ENCODE data around the gene MERTK. TPM values are rescaled to one million over a fixed set of nuclear protein-coding genes. Genes with fewer than 3 reads are reported as not detected.

Gene MERTK
- total and polyA plus RNA-seq, 2 donors (not counting 1 experiment from before 2014, with no cell fraction given) = 0.34 to 6.6 TPM

DNA sequence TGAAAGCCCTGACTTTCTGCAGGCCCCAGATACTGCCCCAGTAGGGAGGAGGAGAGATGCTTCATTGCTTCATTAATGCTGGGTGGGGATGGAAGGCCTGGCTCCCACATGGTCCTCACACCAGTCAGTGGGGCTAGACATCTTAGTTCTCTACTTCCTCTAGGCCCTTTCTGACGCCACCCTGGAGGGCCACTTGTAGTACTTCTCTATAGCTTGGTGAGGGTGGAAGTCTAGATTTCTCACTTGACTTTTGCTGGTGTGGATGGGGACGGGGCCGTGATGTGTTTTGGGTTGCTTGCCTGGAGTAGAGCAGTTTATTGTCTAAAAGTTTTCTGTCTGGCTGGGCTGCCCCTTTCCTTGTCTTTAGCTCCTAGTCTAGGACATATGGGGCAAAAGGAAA lies 18.7 kb downstream of the MERTK start:
- no peak overlapping the region for H3K27ac ChIP-seq (ENCODE audit: insufficient read depth, low read length)
- TF ChIP-seq, protein P1, sequence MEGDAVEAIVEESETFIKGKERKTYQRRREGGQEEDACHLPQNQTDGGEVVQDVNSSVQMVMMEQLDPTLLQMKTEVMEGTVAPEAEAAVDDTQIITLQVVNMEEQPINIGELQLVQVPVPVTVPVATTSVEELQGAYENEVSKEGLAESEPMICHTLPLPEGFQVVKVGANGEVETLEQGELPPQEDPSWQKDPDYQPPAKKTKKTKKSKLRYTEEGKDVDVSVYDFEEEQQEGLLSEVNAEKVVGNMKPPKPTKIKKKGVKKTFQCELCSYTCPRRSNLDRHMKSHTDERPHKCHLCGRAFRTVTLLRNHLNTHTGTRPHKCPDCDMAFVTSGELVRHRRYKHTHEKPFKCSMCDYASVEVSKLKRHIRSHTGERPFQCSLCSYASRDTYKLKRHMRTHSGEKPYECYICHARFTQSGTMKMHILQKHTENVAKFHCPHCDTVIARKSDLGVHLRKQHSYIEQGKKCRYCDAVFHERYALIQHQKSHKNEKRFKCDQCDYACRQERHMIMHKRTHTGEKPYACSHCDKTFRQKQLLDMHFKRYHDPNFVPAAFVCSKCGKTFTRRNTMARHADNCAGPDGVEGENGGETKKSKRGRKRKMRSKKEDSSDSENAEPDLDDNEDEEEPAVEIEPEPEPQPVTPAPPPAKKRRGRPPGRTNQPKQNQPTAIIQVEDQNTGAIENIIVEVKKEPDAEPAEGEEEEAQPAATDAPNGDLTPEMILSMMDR (conservative IDR thresholded peaks at IDR 0.05 in 1 of 2, IDR thresholded peaks at IDR 0.05 in 1 of 2; ENCODE audit: low read depth in 1 of 2, low read length in 2 of 2) = no peak
- TF ChIP-seq EZH2 (IDR thresholded peaks at IDR 0.05; ENCODE audit: low read length, missing control alignments) = no peak

DNA sequence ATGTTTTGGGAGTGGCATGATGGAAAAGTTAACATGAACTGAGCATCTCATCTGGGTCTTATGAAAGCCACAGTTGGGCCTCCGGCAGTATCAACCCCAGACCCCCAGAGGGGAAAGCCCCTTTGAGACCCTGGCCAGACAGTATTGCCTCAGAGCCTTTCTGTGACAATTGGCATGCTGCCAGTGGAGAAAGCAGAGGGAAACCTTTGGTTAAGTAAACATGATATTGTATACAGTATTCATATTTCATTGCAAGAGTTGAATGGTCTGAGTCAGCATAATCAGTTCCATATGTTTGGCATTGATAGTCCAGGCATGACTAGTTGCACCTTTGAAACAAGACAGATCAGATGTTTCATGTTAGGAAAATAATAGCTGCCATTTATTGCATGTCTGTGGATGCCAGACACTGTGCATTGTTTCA lies 20.0 kb downstream of the MERTK start:
- Histone ChIP-seq H3K9me3 (ENCODE audit: control insufficient read depth, insufficient read depth, low read depth, low read length) (no peaks in the 10 kb centered on the region), H4K20me1 (ENCODE audit: control insufficient read depth, extremely low read depth, insufficient read depth, low read length) (no peaks in the 10 kb centered on the region), H3K36me3 (ENCODE audit: control insufficient read depth, insufficient read depth, low read length) (no peaks in the 10 kb centered on the region), H2AFZ (ENCODE audit: low read length) (no peak overlapping the region), H3K9ac (ENCODE audit: insufficient read depth, low read length) (no peak overlapping the region), H3K4me1 (ENCODE audit: control insufficient read depth, extremely low read depth, insufficient read depth, low read length) (peaks cover 7% of the 10 kb centered on the region), H3K4me2 (ENCODE audit: extremely low read depth, insufficient read depth, low read length) (peak overlapping the region; percentile 17), H3K27me3 (ENCODE audit: control insufficient read depth, insufficient read depth, low read length) (peaks cover 10% of the 10 kb centered on the region), H3K4me3 (replicated peaks in 1 of 4; ENCODE audit: control extremely low read depth in 1 of 4, insufficient read depth in 1 of 4, low read depth in 3 of 4, low read length in 4 of 4) (no peak overlapping the region), H3K79me2 (ENCODE audit: control insufficient read depth, insufficient read depth, low read length) (no peaks in the 10 kb centered on the region), H3K27ac (ENCODE audit: insufficient read depth, low read length) (no peak overlapping the region)
- TF ChIP-seq EZH2 (IDR thresholded peaks at IDR 0.05; ENCODE audit: low read length, missing control alignments) = no peak
- TF ChIP-seq, protein P1 (conservative IDR thresholded peaks at IDR 0.05 in 1 of 2, IDR thresholded peaks at IDR 0.05 in 1 of 2; ENCODE audit: low read depth in 1 of 2, low read length in 2 of 2) = no peak
- peak; percentile 82 to 97 for DNase-seq (ENCODE audit: low read depth in 2 of 2)

More for the DNA sequence above, 18.7 kb downstream of the MERTK start:
- Histone ChIP-seq H2AFZ (ENCODE audit: low read length) (no peak overlapping the region), H3K79me2 (ENCODE audit: control insufficient read depth, insufficient read depth, low read length) (no peaks in the 10 kb centered on the region), H3K4me2 (ENCODE audit: extremely low read depth, insufficient read depth, low read length) (no peak overlapping the region), H3K4me3 (replicated peaks in 1 of 4; ENCODE audit: control extremely low read depth in 1 of 4, insufficient read depth in 1 of 4, low read depth in 3 of 4, low read length in 4 of 4) (no peak overlapping the region), H4K20me1 (ENCODE audit: control insufficient read depth, extremely low read depth, insufficient read depth, low read length) (no peaks in the 10 kb centered on the region), H3K27me3 (ENCODE audit: control insufficient read depth, insufficient read depth, low read length) (peaks cover 2% of the 10 kb centered on the region), H3K36me3 (ENCODE audit: control insufficient read depth, insufficient read depth, low read length) (no peaks in the 10 kb centered on the region), H3K9me3 (ENCODE audit: control insufficient read depth, insufficient read depth, low read depth, low read length) (no peaks in the 10 kb centered on the region), H3K4me1 (ENCODE audit: control insufficient read depth, extremely low read depth, insufficient read depth, low read length) (peaks cover 7% of the 10 kb centered on the region), H3K9ac (ENCODE audit: insufficient read depth, low read length) (no peak overlapping the region)
- DNase-seq (ENCODE audit: low read depth in 2 of 2) = no peak

DNA sequence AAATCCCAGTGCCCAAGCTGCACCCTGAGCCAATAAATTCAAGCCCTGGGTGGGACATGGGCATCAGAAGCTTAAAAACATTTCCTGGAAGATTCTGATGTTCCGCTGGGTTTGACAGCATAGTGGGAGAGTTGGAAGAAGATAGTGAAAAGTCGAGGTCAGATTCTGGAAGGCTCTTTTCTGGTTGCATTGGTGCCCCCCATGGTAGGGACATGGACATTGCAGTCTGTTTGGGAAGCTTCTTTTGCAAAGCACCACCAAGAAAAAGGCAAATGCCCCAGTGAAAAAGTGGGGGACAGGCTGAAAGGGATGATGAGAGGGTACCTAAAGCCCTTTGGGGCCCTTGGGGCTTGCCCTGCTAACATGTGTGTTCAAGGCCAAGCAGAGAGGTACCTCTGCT lies 21.0 kb downstream of the MERTK start:
- Histone ChIP-seq H3K4me2 (ENCODE audit: extremely low read depth, insufficient read depth, low read length) (no peak overlapping the region), H3K27ac (ENCODE audit: insufficient read depth, low read length) (no peak overlapping the region)
- TF ChIP-seq, protein P1 (conservative IDR thresholded peaks at IDR 0.05 in 1 of 2, IDR thresholded peaks at IDR 0.05 in 1 of 2; ENCODE audit: low read depth in 1 of 2, low read length in 2 of 2) = peak; percentile 10 to 36
- no peak for TF ChIP-seq EZH2 (IDR thresholded peaks at IDR 0.05; ENCODE audit: low read length, missing control alignments)

More for the DNA sequence above, 21.0 kb downstream of the MERTK start:
- no peak overlapping the region for H3K4me3 ChIP-seq (replicated peaks in 1 of 4; ENCODE audit: control extremely low read depth in 1 of 4, insufficient read depth in 1 of 4, low read depth in 3 of 4, low read length in 4 of 4)
- no peak overlapping the region for H3K9ac ChIP-seq (ENCODE audit: insufficient read depth, low read length)
- H4K20me1 ChIP-seq (ENCODE audit: control insufficient read depth, extremely low read depth, insufficient read depth, low read length) = no peaks in the 10 kb centered on the region
- H3K9me3 ChIP-seq (ENCODE audit: control insufficient read depth, insufficient read depth, low read depth, low read length) = no peaks in the 10 kb centered on the region
- H2AFZ ChIP-seq (ENCODE audit: low read length) = no peak overlapping the region
- no peak for DNase-seq (ENCODE audit: low read depth in 2 of 2)
- no peaks in the 10 kb centered on the region for H3K36me3 ChIP-seq (ENCODE audit: control insufficient read depth, insufficient read depth, low read length)
- no peaks in the 10 kb centered on the region for H3K79me2 ChIP-seq (ENCODE audit: control insufficient read depth, insufficient read depth, low read length)
- peaks cover 7% of the 10 kb centered on the region for H3K4me1 ChIP-seq (ENCODE audit: control insufficient read depth, extremely low read depth, insufficient read depth, low read length)
- H3K27me3 ChIP-seq (ENCODE audit: control insufficient read depth, insufficient read depth, low read length) = peaks cover 14% of the 10 kb centered on the region
